ENCODE data around the gene CDH10. TPM values are rescaled to one million over a fixed set of nuclear protein-coding genes. Genes with fewer than 3 reads are reported as not detected.

Gene CDH10
- total RNA-seq, result not detected

DNA sequence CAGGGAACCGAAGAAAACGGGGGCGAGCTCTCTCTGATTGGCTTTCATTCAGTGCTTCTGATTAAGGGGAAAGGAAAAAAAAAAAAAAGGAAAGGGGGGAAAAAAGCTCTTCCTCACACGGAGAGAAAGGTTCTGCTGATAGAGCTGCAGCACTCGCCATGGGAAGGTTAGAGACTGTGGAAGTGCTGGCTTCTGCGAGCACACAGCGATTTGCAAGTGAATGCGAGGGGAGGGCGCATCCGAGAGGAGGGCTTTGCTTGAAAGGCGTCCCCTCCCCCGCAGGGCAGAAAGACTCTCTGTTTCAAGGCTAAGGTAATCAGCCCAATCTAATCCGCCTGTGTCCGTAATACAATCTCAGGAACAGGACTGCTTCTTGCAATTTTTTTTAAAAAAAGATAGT, at the start of gene CDH10:
CDH10 (minus strand) TSS at position 218 of the 400 bp plus-strand sequence. CDS start 51,488 bp downstream, outside the sequence.
- DNase-seq (ENCODE audit: low spot score), result no peak

DNA sequence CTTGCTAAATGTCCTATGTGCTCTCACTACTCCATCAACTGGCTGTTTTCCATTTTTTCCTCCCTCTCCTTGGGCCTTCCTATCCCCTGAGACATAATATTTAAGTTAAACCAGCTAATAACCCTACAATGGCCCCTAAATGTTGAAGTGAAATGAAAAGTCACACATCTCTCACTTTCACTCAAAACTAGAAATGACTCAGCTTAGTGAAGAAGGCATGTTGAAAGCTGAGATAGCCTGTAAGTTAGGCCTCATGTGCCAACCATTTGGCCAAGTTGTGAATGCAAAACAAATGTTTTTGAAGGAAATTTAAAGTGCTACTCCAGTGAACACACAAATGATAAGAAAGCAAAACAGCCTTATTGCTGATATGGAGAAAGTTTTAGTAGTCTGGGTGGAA, 48.8 kb upstream of the CDH10 start:
- no peak for DNase-seq (ENCODE audit: low spot score)

DNA sequence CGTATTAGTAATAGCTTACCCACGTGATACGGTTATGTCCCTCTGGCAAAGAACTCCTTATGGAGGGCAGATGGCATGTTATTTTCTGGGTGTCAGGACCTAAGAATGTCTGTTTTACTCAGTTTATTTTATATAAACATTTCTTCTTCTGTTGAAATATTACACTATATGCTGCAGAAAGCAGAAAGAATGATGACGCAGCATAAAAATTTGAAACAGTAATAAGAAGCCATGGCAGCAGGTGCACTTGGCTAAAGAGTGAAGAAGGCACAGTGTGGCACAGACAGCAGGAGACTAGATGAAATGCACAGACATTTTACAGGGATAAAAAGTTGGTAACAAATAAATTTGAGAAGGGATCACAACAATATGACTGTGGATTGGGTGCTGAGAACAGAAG, 46.3 kb upstream of the CDH10 start:
- DNase-seq (ENCODE audit: low spot score), result no peak

DNA sequence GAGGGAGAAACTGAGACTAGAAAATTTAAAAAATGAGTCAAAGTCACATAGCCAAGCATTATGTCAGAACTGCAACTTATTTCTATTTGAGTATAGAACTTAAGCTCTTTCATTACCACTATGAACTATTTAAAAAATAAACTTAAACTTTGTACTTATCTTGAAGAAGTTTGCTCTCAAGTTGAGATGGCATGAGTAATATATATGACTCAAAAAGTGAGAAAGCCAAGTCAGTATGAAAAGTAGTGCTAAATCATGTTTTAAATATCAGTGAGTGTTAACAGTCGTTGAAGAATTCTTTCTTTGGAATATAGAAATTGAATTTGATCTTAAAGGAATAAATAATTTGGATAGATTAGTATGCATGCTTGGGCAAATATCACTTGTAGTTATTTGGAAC, 36.3 kb upstream of the CDH10 start:
- DNase-seq (ENCODE audit: low spot score), result no peak

DNA sequence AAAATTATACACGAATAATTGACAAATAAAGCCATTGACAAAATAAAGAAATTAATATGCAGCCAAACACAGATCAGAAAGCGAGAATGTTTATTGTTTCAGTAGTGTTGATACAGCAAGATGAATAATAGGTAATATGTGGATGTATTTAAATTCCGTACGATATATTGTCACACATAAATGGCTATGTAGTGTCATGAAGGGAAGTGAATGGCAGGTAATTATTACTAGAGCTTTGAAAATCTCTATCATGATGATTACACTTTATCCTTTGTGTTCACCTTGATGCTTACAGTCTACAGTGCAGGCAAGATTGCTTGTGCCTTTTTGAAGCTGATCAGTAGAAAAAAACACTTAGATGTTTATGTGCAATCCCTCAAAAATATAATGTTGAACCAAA, 23.3 kb upstream of the CDH10 start:
- DNase-seq (ENCODE audit: low spot score), result no peak

DNA sequence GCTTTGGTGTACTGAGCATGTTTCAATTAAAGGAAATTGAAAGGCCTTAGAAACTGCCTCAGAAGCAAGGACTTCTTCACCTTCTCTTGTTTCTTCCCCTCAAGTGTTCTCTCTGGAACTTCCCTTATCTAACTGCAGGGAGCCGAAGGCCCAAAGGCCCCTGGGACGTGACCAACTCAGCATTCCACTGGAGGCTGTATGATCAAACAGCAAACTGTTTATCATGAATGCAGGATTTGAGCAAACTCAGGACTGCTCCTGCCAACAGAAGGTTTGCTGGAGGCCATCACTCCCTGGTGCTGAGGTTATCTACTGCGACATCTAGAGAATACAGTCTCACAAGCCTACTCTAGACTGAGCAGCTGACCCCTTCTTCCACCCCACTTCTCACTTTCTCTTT, 4.8 kb upstream of the CDH10 start:
- DNase-seq (ENCODE audit: low spot score), result no peak

DNA sequence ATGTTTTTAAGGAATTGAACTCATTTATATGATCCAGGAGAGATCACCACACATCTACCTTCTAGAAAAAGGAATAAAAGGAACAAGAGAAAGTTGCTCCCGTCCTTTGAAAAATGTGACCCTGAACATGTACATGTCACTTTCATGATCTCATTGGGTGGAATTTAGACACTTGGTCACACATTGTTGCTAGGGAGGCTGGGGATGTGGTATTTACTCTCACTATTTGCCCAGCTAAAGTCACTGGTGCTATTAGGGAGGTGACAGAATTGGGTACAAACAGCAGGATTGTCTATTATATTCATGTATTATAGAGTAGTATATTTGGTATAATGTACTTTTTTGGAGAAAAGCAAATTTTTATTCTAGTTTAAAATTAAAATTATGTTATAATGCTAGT, 2.1 kb upstream of the CDH10 start:
- no peak for DNase-seq (ENCODE audit: low spot score)

DNA sequence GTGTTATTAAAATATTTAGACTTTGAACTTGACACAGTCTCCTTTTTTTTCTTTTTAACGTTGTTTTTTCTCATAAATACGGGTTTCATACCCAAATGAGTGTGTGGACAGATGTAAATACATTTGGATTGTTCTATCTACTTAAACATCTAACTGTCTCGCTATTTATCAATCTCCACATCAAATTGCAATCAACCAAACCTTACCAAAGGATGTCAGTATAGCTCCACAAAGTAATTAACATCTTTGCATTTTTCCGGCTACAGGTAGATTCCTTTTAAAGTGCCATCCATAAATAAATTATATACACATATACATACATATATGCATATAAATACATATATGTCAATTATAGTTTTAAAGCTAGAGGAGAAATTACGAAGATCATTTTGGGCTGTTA, 705 bp upstream of the CDH10 start:
- DNase-seq (ENCODE audit: low spot score), result no peak

DNA sequence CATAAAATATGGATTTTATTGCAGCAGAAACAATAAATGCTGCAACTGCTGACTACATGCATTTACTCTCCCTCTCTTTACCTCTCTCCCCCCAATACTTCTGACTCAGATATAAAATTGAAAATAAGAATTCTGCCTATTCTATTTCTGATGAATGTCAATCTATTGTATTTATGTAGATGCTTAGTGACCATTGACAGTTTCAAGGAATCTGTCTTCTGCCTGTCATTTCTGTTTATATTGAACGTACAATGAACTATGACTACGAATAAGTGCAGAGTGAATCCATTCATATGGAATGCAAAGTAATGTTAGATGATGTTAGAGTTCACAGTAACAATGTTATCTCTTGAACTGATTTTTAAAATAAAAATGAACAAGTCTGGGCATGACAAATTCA, 898 bp downstream of the CDH10 start:
- DNase-seq (ENCODE audit: low spot score), result no peak

DNA sequence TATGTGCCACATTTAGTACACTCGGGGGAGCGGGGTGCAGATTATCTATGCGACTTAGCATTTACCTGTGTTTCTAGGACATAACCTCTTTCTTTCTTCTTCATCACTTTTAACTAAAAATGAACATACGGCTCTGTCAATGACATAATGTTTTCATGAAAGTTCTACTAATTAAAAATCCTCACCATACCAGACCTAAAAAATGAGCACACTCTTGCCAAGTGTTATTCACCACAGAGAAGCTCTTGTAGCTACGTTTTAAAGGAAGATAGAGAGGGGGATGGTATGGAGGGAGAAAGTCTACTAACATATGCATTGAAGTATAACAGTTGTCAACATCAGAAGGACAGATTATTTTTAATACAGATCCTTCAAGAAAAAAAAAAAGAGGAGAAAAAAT, 1.6 kb downstream of the CDH10 start:
- DNase-seq (ENCODE audit: low spot score), result no peak

DNA sequence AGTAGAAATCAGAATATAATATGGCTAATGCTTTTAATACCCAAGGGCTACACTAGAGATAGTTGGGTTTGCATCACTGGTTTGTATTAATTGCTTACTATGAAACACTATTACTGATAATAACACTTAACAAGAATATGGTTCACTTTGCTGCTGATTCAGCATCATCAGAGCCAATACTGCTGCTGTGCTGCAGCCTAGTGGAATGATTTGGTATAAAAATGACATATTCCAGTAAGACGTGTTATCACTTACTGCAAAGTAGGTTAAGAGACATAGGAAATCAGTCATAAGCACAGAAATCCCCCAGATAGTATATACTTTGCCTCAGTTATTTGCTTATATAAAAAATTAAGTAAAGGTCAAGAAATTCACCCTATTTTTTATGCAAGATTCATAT, 2.8 kb downstream of the CDH10 start:
- no peak for DNase-seq (ENCODE audit: low spot score)

DNA sequence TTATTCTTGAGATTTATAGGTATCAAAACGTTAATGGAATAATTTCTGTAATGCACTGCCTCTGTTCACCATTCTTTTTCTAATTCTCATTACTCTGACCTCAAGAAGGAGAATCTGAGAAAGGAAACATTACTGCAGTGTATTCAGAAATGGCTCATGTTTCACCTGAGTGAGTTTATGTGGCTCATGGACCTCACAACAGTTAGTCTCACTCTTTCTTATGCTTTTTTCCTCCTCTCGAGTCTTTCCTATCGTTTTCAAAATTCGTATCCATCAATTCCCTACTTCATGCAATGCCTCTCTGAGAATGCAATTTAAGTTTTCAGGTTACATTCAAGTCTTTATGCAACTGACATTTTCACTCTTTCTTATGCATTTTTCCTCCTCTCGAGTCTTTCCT, 9.6 kb downstream of the CDH10 start:
- no peak for DNase-seq (ENCODE audit: low spot score)

DNA sequence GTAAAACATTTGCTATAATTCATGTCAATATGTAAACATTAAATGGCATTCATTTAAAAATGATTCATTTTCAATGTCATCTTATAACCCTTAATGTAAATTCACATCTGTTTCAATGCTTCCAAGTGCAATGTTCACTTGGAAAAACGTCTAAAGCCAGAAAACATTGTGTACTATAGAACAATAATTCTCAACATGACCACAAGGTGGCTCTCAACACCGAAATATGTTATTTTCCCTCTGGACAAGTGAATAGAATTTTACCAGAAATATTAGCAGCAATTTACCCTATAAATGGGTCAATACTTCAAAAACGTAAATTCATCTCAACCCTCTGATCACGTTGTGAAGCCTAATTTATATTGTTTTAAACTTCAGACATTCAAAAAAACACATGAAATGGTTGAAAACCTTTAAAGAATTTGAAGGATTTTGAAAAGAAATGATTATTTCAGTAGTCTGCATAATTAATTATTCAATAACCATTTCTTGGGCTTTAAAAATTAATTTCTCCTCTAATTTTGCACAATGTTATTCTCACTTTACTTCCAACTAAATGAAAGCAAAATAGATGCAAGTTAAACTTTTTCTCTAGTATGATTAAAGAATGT, 11.0 kb downstream of the CDH10 start:
- DNase-seq (ENCODE audit: low spot score), result no peak

DNA sequence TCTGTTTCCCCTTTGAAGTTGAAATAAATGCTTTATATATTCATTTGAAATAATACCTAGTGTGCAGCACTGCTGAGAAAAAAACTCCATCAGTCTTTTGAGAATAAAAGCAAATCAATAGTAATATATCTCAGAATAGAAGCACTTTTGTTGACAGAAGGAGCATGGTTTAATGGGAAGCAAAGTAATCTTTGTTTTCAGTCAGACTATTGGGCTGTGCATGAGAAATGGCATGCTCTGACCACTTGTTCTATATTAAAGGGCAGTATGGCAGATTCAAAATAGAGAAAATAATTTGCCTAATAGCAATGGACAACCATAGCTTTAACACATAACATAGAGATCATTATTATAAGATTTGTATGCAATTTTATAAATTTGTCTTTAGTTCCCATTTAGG, 12.4 kb downstream of the CDH10 start:
- no peak for DNase-seq (ENCODE audit: low spot score)

DNA sequence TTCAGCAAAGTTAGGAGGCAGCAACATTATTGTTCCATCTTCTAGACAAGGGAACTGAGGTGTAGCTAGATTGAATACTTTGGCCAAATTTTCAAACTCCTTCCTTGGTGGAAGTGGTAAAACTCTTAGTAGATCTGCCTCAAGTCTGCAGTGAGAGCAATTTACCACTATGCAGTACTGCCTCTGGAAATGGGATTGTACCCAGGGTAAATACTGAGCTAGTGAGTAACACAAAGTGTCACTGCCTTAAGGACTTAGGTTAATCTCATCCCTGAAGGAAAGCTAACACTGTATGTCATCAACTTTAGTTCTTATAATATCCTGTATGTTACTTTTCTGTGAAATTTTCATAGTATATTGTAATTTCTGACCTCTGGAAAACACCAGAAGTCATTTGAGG, 13.9 kb downstream of the CDH10 start:
- DNase-seq (ENCODE audit: low spot score), result no peak

DNA sequence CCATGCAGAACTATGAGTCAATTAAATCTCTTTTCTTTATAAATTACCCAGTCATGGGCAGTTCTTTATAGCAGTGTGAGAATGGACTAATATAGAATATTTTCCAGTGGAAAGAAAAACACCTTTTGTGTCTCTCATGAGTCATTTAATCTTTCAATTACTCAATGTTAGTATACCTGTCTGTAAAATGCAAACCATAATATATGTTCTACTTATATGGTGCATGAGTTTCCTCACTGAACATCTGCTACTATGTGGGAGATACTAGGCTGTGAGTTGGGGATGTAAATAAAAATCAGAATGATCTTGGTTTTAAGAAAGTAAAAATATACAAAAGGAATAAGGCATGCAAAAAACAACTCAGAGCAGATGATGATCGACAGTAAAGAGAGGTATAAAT, 15.0 kb downstream of the CDH10 start:
- DNase-seq (ENCODE audit: low spot score), result no peak

DNA sequence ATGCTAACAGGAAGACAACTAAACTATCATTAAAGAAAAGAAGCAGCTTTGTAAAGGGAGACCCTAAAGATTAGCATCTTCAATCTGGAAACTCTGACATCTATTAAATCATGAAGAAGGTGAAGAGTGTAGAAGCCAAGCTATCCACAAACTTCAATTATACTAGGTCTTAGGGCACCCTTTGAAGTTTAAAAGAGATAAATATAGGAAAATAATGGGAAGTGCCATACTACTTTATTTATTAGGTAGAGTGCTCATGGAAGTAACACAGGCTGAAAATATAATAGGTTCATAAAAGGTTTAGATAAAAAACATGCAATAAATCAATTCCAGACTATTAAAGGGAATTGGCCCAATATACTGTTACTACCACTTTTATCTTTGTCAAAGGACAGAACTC, 19.9 kb downstream of the CDH10 start:
- no peak for DNase-seq (ENCODE audit: low spot score)

DNA sequence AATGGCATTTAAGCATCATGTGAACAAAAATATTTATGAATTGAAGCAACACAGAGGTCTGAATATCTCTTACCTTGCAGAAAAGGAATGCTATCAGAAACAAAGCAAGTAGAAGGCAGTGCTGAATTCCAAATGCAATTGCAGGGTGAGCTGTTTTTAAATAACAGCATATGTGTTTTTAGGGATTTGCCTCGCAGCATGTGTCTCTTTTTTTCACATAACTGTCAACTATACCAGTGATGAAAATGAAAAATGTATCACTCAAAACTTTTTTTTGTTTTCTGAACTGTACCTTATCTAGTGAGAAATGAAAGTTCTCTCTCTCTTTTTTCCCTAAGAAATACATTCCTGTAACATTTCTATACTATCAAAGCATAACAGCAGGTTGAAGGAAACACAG, 21.2 kb downstream of the CDH10 start:
- no peak for DNase-seq (ENCODE audit: low spot score)

DNA sequence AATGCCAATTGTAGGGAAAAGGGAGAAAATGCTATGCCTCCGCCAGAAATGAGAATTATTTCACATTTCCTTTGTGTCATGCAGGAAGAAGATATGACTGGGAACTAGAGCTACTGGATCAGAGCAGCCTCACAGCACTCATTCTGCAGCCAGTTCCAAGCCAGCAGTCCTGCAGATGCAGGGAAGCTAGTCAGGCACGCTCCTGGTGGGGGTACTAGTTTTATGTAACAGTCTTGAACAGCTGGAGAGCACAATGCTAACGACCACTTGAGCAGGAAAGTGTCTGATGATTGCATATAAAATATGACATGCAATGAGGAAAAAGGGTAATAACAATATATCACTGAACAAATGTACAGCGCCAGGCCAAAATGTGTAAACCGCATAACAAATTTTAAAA, 21.7 kb downstream of the CDH10 start:
- no peak for DNase-seq (ENCODE audit: low spot score)

DNA sequence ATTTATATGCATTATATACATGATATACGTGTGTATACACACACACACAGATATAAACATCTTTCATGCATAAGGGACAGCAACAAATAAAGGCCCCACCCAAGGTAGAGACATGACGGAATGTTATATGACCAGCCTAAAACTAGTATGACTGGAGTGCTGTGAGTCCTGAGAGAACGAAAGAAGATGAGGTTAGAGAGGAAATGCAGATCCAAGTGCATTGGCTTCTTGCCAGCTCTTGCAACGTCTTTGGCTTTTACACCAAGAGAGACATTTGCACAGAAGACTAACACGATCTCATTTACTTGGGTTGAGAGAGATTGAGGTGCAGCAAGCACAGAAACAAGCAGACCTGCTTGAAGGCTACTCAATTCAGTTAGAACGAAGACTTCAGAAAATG, 23.0 kb downstream of the CDH10 start:
- DNase-seq (ENCODE audit: low spot score), result peak; percentile 51

DNA sequence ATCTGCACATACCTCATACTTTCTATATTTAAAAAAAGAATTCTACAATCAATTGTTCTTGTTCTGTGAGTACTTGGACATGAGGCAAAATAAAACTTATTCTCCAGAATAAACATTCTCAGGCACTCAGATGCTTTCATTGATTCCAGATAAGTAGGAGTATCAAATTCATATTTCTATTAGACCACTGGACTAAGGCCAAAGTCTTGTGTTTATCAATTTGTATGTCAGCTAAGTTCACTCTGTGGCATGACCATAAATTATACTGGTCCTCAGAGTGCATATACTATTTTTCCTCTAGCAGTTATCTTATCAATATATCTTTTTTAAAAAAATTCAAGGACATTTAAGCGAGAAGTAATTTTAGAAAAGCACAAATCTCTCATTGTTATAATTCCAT, 28.2 kb downstream of the CDH10 start:
- DNase-seq (ENCODE audit: low spot score), result no peak

DNA sequence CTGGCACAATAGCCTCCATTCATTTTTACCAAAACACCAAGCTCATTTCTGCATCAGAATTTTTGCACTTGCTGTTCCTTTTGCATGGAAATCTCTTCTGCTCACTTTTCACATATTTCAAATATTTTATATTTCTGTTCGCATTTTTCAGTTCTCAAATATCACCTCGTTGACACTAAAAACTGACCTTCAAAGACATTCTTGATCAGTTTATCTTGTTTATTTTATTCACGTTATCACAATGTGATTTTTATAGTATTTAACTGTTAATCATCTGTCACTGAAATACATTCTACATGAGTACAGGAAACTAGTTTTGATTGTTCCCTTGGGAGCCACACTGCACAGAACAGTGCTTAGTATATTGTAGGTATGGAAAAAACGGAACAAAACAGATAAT, 29.6 kb downstream of the CDH10 start:
- DNase-seq (ENCODE audit: low spot score), result no peak

DNA sequence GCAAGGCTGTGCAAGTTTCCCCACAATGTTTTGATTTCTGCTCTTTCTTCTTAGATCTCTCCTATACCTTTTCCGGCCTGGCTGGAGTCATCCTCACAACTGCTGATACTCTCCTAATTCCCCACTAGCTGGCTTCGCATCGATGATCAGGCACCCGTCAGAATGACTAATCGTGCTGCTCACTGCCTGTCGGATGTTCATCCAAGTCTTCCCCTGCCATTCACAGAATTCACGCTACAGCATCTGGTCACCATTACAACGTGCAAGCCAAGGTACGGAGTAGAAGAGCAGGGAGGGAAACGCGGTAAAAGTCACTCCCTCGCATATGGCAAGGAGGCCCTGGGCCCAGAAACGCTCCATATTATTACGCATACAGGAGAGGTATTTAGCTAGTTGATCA, 35.1 kb downstream of the CDH10 start:
- DNase-seq (ENCODE audit: low spot score), result no peak

DNA sequence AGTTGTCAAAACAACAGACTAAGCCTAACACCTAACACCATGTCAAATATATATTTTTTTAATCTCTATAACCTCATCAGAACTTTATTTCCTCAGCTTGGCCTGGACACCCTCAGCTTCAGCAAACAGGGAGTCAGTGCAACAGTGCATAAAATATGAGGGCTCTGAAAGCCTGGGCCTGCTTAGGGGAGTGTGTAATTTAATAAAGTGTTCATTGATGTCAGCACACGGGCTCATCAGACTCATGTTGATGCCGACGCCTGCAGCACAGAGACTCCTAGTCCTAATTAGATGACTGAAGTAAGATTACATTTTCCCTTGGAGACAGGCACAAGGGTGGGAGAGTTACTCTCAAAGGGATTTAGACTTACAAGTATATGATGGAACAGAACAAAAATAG, 37.8 kb downstream of the CDH10 start:
- no peak for DNase-seq (ENCODE audit: low spot score)

DNA sequence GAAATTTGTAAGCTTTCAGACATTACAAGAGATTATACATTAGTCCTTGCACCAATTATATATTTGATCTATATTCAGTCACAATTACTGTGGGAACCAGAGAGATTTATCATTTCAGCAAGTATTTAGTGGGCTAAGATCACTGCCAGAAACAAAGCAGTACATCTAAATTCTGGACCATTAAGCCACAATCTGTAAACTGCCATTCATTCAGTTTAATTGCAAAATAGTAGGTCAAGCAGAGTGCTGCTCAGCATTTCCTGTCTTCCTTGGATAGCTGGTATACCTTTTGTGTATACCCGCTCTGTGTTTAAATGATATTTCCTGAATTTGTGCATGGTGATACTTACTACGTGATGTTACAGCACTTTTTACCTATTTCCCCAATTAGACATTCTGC, 42.6 kb downstream of the CDH10 start:
- no peak for DNase-seq (ENCODE audit: low spot score)
